HPDE6-E6E7 (cell line): Measurements from ENCODE around the gene SPATA46.

ENCODE experiments used
- DNase-seq: peaks from one replicate; pipeline ENCODE4 v3.0.0; 2011; ENCODE audit warnings: missing footprints; ENCODE audit errors: extremely low spot score

SPATA46 gene

GRCh38 chr1:162391790-162392563 lies 15.3 kb upstream of the SPATA46 start:
- DNase-seq, result no peak

DNA sequence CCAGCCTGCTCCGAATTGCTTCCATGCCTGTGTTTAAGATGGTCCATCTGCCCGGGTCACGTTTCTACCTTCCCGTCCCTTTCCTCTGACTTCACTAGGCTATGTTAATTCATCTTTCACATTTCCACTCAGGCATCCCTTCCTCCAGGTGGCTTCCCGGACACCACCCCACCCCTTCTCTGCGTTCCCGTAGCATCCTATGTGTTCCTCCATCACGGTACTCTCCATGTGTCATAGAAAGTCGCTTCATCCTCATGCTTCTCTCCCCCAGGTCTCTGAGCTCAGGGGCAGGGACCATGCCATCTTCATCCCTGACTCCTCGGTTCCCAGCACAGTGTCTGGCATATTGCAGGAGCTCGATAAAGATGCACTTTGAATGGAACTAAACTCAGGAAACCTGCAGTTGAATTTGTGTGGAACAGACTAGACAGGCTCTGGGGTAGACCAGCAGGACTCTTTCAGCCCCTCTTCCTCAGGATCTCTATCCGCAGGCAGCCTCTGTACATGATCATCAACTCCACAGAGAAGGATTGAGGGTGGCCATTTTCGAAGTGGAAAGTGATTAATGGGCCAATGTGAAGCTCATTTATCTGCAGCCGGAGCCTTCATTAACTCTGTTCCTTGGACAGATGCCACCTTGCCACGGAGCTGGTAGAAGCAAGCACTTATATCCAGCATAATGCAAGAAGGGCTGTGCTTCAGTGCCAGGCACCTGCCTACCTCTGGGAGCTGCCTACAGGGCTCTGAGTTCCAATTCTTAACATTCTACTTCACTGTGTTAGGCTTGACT lies 13.9 kb upstream of the SPATA46 start:
- no peak for DNase-seq

DNA sequence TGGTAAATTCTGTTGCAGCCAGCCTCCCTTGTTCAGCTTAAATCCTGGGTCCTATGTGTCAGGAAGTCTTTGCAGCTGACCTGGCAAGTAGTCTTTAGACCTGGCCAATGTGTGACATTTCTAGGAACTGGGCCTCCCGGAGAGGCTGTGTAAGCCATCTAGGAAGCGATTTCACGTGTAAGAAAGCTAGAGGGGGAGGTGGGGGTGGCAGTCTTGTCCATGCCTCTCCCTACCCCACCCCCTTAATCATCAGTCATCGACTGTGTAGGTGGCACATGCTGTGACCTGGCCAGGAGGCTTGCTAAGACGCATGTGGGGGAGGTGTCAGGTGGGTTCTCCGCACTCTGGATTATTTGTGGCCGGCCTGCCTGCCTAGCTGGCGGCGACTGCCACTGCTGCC lies 13.3 kb upstream of the SPATA46 start:
- no peak for DNase-seq

DNA sequence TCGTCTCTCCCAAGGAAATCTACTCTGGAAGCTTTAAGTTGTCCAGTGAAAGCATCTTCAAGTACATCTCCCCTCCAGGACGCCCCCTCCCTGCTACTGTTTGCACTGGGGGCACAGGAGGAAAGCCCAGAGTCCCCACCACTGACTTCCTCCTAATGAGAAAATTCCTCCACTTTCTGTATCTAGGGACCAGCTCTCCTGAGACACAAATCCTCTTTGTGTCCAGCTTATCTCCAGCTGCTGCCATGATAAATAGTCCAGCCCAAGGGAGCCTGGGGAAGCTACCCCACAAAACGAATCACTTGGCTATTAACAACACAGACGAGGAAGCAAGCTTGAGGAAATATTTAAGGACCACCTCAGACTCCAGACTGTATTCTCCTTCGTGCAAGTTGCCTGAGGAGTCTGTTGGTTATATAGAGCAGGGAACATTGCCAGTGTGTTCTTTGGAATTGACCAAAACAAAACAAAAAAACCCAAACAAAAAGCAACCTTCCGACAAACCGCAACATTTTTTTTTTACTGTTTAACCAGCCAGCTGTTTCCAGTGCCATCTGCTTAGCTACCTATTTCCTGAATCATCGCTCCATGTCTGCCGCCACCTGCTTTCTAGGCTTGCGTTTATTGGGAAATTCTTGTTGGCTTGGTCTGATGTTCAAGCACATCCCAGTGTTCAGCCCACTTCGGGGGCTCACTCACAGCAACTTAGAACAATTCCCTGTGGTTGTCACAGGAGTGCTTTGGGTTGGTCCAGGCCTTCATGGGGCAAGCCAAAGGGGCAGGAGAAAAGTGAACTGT lies 12.6 kb upstream of the SPATA46 start:
- no peak for DNase-seq

DNA sequence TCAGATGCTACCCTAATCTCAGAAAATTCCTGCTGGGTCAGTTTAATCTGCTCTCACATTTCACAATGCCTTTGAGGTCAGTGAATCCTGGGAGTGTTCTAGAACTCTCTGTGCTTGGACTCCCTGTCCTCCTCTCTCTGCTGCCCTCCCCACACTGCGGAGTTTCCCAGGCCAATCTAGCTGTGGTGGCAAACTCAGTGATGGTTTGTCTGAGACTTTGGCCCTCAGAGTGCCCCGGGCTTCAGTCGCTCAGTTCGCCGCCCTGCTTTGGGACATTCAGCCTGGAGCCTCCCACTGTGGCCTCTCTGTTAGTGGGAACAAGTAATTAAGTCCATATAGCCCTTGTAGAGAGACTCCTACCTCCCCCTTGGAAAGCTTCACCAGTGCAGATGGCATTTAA lies 12.0 kb upstream of the SPATA46 start:
- no peak for DNase-seq

- DNase-seq, result no peak
Observed at GRCh38 chr1:162388083-162388594, 11.5 kb upstream of the SPATA46 start.

GRCh38 chr1:162387226-162388082 lies 10.8 kb upstream of the SPATA46 start:
- DNase-seq, result no peak

DNA sequence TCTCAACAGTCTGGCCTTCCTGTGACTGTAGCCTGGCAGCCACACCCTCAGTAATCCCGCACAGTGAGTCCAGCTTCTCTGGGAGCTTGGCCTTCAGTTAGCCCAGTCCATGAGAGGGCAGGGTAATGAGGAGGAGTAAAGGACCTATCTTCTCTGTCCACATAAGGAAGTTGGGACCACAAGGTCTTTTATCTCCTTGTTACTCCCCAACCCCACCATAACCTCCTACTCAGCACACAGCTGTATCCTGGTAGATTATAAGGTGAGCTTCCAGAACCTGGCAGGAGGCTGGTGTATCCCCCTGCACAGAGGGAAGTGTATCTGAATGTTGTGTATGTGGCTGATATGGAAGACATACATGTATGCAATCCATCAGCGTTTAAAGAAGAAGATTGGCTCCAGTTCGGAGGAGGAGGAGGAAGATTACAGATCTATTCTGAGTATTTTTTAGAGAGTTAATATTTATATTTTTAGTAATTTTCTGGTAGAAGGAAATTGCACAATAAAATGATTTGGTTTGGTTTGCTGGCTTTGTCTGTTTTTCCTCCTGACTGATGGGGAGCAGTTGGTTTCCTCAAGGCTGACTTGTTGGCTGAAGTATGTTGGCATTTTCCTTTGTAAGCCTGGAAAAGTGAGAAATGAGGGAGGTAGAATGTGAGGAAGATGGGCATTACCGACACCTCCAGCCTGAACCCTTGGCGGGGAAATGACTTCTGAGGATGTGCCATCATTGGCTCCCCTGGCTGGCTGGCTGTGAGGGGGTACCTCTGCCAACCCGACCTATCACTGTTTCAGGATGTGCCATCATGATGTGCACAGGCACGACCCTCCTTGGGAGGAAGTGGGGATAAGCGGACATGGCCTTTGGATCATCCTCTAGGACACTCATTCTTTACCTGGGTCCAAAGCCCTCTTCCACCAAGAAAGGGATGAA lies 9.9 kb upstream of the SPATA46 start:
- DNase-seq, result no peak

GRCh38 chr1:162385702-162386101 lies 9.0 kb upstream of the SPATA46 start:
- DNase-seq, result no peak

GRCh38 chr1:162385280-162385623 lies 8.6 kb upstream of the SPATA46 start:
- DNase-seq, result no peak

DNA sequence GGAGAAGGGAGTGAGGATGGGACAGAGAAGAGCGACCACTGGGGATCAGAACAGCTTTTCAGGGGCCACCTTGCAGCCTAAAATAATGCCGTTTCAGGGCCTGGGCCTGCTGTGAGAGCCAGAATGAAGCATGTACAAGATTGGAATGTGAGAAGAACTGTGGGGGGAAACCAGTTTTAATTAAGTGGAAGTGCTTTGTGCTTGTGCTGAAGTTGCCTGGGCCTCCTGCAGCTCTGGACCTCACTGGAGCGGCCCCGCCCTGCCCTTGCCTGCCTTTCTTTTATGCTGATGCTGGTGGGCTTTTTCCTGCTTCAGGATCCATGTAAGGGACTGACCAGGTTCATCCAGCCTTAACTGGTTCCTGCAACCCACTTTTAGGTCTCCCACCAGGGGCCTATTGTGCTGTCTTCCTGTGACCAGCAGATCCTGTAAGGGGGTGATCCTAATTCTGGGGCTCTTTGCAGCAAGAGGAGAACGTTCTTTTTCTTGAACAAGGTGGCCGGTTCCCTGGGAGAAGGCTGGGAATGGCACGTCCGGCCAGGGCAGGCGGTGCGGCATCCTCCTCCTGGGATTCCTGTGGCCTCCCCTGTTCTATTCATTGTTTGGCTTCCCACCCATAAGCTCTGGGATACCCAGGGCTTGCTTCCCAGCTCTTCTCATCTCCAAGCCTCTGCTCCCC lies 8.1 kb upstream of the SPATA46 start:
- no peak for DNase-seq

DNA sequence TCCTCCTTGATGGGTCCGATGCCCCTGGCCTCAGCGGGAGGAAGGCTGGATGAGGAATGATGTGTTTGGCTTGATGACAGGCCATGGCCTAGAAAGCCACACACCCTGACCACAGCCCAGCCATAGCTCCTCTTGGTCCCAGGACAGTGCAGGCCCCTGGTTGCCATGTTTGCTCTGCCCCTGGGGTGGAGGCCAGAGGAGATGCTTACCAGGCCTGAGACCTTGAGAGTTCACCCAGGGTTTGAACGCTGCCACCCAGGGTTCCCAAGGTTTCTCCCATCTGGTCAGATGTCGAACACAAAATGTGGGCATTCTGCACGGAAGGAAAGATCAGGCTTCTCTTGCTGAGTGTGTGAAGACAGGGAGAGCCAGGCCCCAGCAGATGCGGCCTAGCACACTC lies 7.5 kb upstream of the SPATA46 start:
- no peak for DNase-seq

DNA sequence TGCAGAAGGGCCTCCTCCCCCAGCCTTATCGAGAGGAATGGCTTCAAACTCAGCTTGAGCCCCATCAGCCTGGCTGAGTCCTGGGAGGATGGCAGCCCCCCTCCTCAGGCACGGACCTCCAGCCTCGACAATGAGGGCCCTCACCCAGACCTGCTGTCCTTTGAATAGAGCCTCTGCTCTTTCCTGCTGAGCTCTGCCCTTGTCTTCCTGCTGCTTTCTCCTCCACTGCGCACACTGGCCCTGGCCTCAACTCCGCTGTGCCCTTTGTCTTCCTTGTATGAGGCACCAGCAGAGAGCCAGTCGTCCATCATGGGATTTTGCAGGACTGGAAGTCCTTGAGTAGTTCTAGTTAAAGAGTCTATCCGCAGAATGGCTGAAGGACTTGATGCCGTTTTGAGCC lies 6.9 kb upstream of the SPATA46 start:
- DNase-seq, result no peak

DNA sequence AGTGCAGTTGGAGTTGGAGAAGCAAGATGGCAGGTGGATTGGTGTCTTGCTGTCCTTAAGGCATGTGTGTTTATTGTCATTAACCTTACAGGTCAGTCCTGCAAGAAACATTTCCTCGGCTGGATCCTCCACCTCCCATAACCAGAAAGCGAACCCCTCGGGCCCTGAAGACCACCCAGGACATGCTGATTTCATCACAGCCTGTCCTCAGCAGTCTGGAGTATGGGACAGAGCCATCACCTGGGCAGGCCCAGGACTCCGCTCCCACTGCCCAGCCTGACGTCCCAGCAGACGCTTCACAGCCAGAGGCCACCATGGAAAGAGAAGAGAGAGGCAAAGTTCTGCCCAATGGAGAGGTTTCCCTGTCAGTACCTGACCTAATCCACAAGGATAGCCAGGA lies 6.4 kb upstream of the SPATA46 start:
- no peak for DNase-seq

DNA sequence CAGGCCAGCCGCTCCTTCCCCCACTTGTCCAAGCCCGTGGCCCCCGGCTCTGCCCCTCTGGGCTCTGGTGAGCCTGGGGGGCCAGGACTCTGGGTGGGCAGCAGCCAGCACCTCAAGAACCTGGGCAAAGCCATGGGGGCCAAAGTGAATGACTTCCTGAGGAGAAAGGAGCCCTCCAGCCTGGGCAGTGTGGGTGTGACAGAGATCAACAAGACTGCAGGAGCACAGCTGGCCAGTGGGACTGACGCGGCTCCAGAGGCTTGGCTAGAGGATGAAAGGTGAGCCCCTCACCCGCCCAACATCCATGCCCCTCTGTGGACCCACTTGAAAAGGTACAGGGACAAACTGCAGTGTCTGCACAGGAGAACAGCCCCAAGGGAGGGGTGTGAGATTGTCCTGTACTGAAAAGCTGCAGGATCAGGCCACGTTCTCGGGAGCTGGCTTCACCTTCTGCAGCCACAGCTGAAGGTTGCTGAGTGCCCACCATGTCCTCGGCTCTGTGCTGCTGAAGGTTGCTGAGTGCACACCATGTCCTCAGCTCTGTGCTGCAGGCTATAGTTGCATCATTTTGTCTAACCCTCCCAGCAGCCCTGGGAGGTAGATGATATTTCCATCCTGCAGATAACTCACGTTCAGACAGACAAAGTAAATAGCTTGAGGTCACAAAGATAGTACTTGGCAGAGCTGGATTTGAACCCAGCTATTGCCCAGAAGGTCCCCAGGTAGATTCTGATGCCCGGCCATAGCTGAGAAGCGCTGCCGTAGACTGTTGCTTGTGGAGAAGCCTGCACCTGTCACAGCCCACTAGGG lies 5.5 kb upstream of the SPATA46 start:
- DNase-seq, result no peak

GRCh38 chr1:162381383-162381782 lies 4.7 kb upstream of the SPATA46 start, which contains the start of gene C1orf226:
Gene C1orf226 (plus strand): TSS chr1:162381728. CDS start chr1:162381902, 174 bp downstream.
- peak; percentile 85 for DNase-seq

GRCh38 chr1:162380061-162380846 lies 3.6 kb upstream of the SPATA46 start:
- DNase-seq, result no peak

DNA sequence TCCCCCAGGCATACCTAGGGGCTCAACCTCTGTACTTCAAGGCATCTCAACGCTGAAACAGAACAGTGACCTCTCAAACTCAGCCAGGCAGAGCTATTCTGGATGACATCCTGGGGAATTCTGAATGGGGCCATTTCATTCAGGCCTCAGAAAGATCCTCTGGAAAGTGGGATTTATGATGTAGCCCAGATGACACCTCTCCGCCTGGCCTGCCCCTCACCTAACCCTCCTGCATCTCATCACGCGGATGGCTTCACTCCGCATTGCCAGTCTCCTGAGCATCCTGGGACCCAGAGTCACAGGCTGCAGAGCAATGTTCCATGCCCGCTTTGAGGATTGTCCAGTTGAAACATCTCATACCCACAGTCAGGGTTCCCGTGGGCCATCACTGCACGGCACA lies 1.2 kb downstream of the SPATA46 start:
- DNase-seq, result no peak
